ENCODE measurements around the gene ARSB.

DNA sequence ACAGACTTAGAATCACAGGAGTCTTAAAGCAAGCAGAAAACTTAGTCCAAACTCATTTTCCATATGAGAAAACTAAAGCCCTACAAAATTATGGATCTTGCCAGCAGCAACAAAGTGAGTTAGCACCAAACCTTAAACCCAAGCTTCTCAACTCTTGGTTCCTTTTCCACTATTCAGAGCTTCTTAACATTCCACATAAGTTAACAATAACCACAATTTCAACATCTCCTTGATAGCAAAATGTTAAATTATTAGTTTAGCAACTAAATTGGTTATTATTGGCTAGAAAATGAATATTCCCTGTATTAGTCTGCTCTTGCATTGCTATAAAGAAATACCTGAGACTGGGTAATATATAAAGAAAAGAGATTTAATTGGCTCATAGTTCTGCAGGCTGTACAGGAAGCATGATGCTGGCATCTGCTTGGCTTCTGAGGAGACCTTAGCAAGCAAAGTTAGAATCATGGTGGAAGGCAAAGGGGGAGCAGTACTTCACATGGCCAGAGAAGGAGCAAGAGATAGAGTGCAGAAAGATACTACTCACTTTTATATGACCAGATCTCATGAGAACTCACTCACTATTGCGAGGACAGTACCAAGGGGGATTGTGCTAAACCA lies 26.2 kb upstream of the ARSB start:
- TF ChIP-seq EZH2phosphoT487 (IDR thresholded peaks at IDR 0.05; ENCODE audit: insufficient read depth, low read depth) (peak; percentile 91), EZH2 (IDR thresholded peaks at IDR 0.05; ENCODE audit: insufficient read depth, poor library complexity, severe bottlenecking) (no peak)
